ENCODE data around the gene MED12L. TPM values are rescaled to one million over a fixed set of nuclear protein-coding genes. Genes with fewer than 3 reads are reported as not detected.

Gene MED12L
- polyA plus RNA-seq, 1 experiment = 0.06 TPM

GRCh38 chr3:151283387-151283786 lies 197.9 kb downstream of the MED12L start:
- H3K27me3 ChIP-seq (ENCODE audit: control insufficient read depth, insufficient read depth, low read length) = no peaks in the 10 kb centered on the region
- TF ChIP-seq CTCF (IDR thresholded peaks at IDR 0.05; ENCODE audit: insufficient read depth, low read depth, low read length) = no peak
- DNase-seq (ENCODE audit: low read depth) = no peak
- H3K36me3 ChIP-seq (ENCODE audit: control insufficient read depth, insufficient read depth, low read length) = no peaks in the 10 kb centered on the region
- no peak overlapping the region for H3K4me3 ChIP-seq (ENCODE audit: low read depth, low read length)
- ChIA-PET CTCF (interaction anchor here (2.4 to 6.6 kb wide), 2 partner anchors 55 to 116 kb away, joined by 10 to 60 read pairs; no protein-coding TSS in a partner anchor), POLR2A (no interaction called here)

GRCh38 chr3:151283907-151284461 lies 198.5 kb downstream of the MED12L start:
- Histone ChIP-seq H3K36me3 (ENCODE audit: control insufficient read depth, insufficient read depth, low read length) (no peaks in the 10 kb centered on the region), H3K27me3 (ENCODE audit: control insufficient read depth, insufficient read depth, low read length) (no peaks in the 10 kb centered on the region), H3K4me3 (ENCODE audit: low read depth, low read length) (no peak overlapping the region)
- no peak for TF ChIP-seq CTCF (IDR thresholded peaks at IDR 0.05; ENCODE audit: insufficient read depth, low read depth, low read length)
- CTCF ChIA-PET = interaction anchor here (1.3 to 6.6 kb wide), 5 partner anchors 8 to 634 kb away, joined by 3 to 60 read pairs (median 4); no protein-coding TSS in a partner anchor
- DNase-seq (ENCODE audit: low read depth) = no peak
- POLR2A ChIA-PET = no interaction called here

GRCh38 chr3:151285940-151286339 lies 200.5 kb downstream of the MED12L start:
- no peaks in the 10 kb centered on the region for H3K36me3 ChIP-seq (ENCODE audit: control insufficient read depth, insufficient read depth, low read length)
- ChIA-PET POLR2A (no interaction called here), CTCF (interaction anchor here (0.7 to 6.6 kb wide), 9 partner anchors 12 to 127 kb away, joined by 3 to 60 read pairs (median 4); no protein-coding TSS in a partner anchor)
- no peaks in the 10 kb centered on the region for H3K27me3 ChIP-seq (ENCODE audit: control insufficient read depth, insufficient read depth, low read length)
- H3K4me3 ChIP-seq (ENCODE audit: low read depth, low read length) = no peak overlapping the region
- TF ChIP-seq CTCF (IDR thresholded peaks at IDR 0.05; ENCODE audit: insufficient read depth, low read depth, low read length) = no peak
- DNase-seq (ENCODE audit: low read depth) = no peak

- ChIA-PET POLR2A (no interaction called here), CTCF (interaction anchor here (0.6 to 6.6 kb wide), 9 partner anchors 12 to 615 kb away, joined by 3 to 60 read pairs (median 4); no protein-coding TSS in a partner anchor)
- no peaks in the 10 kb centered on the region for H3K27me3 ChIP-seq (ENCODE audit: control insufficient read depth, insufficient read depth, low read length)
- H3K4me3 ChIP-seq (ENCODE audit: low read depth, low read length) = no peak overlapping the region
- TF ChIP-seq CTCF (IDR thresholded peaks at IDR 0.05; ENCODE audit: insufficient read depth, low read depth, low read length) = no peak
- no peak for DNase-seq (ENCODE audit: low read depth)
- no peaks in the 10 kb centered on the region for H3K36me3 ChIP-seq (ENCODE audit: control insufficient read depth, insufficient read depth, low read length)
These were observed 204.0 kb downstream of the MED12L start for GRCh38 chr3:151289445-151289844.

GRCh38 chr3:151290673-151291072 lies 205.2 kb downstream of the MED12L start:
- no peaks in the 10 kb centered on the region for H3K36me3 ChIP-seq (ENCODE audit: control insufficient read depth, insufficient read depth, low read length)
- no peak overlapping the region for H3K4me3 ChIP-seq (ENCODE audit: low read depth, low read length)
- CTCF ChIA-PET = interaction anchor here (1.0 to 1.1 kb wide), 2 partner anchors 14 to 38 kb away, joined by 3 read pairs; no protein-coding TSS in a partner anchor
- DNase-seq (ENCODE audit: low read depth) = no peak
- H3K27me3 ChIP-seq (ENCODE audit: control insufficient read depth, insufficient read depth, low read length) = no peaks in the 10 kb centered on the region
- TF ChIP-seq CTCF (IDR thresholded peaks at IDR 0.05; ENCODE audit: insufficient read depth, low read depth, low read length) = peak; percentile 58
- POLR2A ChIA-PET = no interaction called here
